ENCODE data around the gene CELSR1. TPM values are rescaled to one million over a fixed set of nuclear protein-coding genes. Genes with fewer than 3 reads are reported as not detected.
A peak's percentile ranks its signal among the peaks of the same experiment; 100 is the strongest.

CELSR1 gene
- total and polyA plus RNA-seq, 2 of the 13 experiments (the other 11 are each of a cell fraction or from before 2014, with no cell fraction given) = 0.78 to 1.8 TPM

- TF ChIP-seq ZNF704 (CRISPR knock-in tag; IDR thresholded peaks at IDR 0.05; ENCODE audit: borderline replicate concordance) (no peak), CENPX (CRISPR knock-in tag; IDR thresholded peaks at IDR 0.05) (no peak), ARID2 (CRISPR knock-in tag; IDR thresholded peaks at IDR 0.05; ENCODE audit: borderline replicate concordance) (0 out of 2 replicates have a peak, but pooled peaks have one; percentile 55), ZBTB44 (CRISPR knock-in tag; IDR thresholded peaks at IDR 0.05) (no peak), KDM6A (CRISPR knock-in tag; IDR thresholded peaks at IDR 0.05; ENCODE audit: low read depth) (peak; percentile 63; the same call in 1 of the 2 replicates), ZNF124 (CRISPR knock-in tag; IDR thresholded peaks at IDR 0.05) (peak; percentile 77; the same call in 1 of the 2 replicates), ZHX2 (IDR thresholded peaks at IDR 0.05; ENCODE audit: low read depth) (no peak), ZHX2 (CRISPR knock-in tag; IDR thresholded peaks at IDR 0.05; ENCODE audit: borderline replicate concordance) (no peak), ZFP36L2 (CRISPR knock-in tag; IDR thresholded peaks at IDR 0.05) (no peak), CEBPZ (IDR thresholded peaks at IDR 0.05; ENCODE audit: low read length) (no peak), ATF5 (CRISPR knock-in tag; IDR thresholded peaks at IDR 0.05; ENCODE audit: low read depth) (no peak), RXRB (CRISPR knock-in tag; IDR thresholded peaks at IDR 0.05; ENCODE audit: borderline replicate concordance) (peak; percentile 96), ZNF207 (IDR thresholded peaks at IDR 0.05; ENCODE audit: borderline replicate concordance) (no peak), EED (CRISPR knock-in tag; IDR thresholded peaks at IDR 0.05) (no peak)
These were observed 84.2 kb downstream of the CELSR1 start (continued) for GRCh38 chr22:46453006-46453828.
